Activated B cell treated with CpG ODN at 0.5 μM for 24 hours (primary cell): ENCODE measurements around the gene CELA3A. TPM values are rescaled to one million over a fixed set of nuclear protein-coding genes. Genes with fewer than 3 reads are reported as not detected.

Experiments
- ATAC-seq: fragments of 200-7000 bp; cut with Tn5 transposase; one replicate; pipeline ENCODE4 v1.10.0; 2021; ENCODE audit warnings: low read depth, mild to moderate bottlenecking, moderate library complexity
- CTCF ChIA-PET: fragments of 350-600 bp; sonication (Branson Sonifier 250); formaldehyde crosslinking; loops from one replicate; lab custom pipeline; 2021; ENCODE audit warnings: antibody characterized with exemption; lab: Charles Lee
- POLR2A ChIA-PET: fragments of 350-600 bp; sonication (Branson Sonifier 250); formaldehyde crosslinking; loops from one replicate; lab custom pipeline; 2021; ENCODE audit warnings: antibody characterized with exemption; lab: Charles Lee
- DNase-seq: peaks from one replicate; pipeline ENCODE4 v3.0.0; 2022
- H3K27ac Mint-ChIP-seq: one replicate; pipeline ENCODE4 v1.8.0; 2020; ENCODE audit warnings: mixed read lengths
- H3K27me3 Mint-ChIP-seq: one replicate; pipeline ENCODE4 v1.8.0; 2021; ENCODE audit warnings: mixed read lengths
- H3K36me3 Mint-ChIP-seq: one replicate; pipeline ENCODE4 v1.8.0; 2021; ENCODE audit warnings: low read depth, mixed read lengths
- H3K4me1 Mint-ChIP-seq: one replicate; pipeline ENCODE4 v1.8.0; 2021; ENCODE audit warnings: mixed read lengths
- H3K4me3 Mint-ChIP-seq: one replicate; pipeline ENCODE4 v1.8.0; 2020; ENCODE audit warnings: mild to moderate bottlenecking, mixed read lengths
- H3K9me3 Mint-ChIP-seq: one replicate; pipeline ENCODE4 v1.8.0; 2020; ENCODE audit warnings: mixed read lengths
- CTCF ChIP-seq: fragments of 200-600 bp; IDR thresholded peaks from one replicate; pipeline ENCODE4 v1.8.0; 2022; ENCODE audit warnings: antibody characterized with exemption, mild to moderate bottlenecking
- intact Hi-C: fragments of 100-400 bp; cut with micrococcal nuclease; formaldehyde crosslinking; loops from one replicate; pipeline ENCODE4 v1.15.1; 2024
- total RNA-seq: library from RNA; stranded (reverse); gene quantifications from 2 replicates; pipeline ENCODE4 v1.2.3, GENCODE V29; 2022

Gene CELA3A
- total RNA-seq, 1 donor from 2014 or later = not detected

- no peaks in the 10 kb centered on the region for H3K27me3 Mint-ChIP-seq
- CTCF ChIA-PET = interaction anchor here (1.0 to 2.0 kb wide), 3 partner anchors 21 to 71 kb away, joined by 3 to 6 read pairs (median 5); partner anchors contain the start of gene CDC42
- intact Hi-C loops = loop anchor here (1.0 kb wide), 1 partner anchor 34 kb away; no protein-coding TSS in a partner anchor
Measured at GRCh38 chr1:22018583-22019559, 17.4 kb downstream of the CELA3A start.

GRCh38 chr1:22021061-22021460, 19.6 kb downstream of the CELA3A start:
- Mint-ChIP-seq H3K27me3 (no peaks in the 10 kb centered on the region), H3K4me3 (no peak overlapping the region), H3K27ac (peak overlapping the region; percentile 35), H3K4me1 (peaks cover 47% of the 10 kb centered on the region), H3K9me3 (no peaks in the 10 kb centered on the region), H3K36me3 (peaks cover 10% of the 10 kb centered on the region)
- no peak for DNase-seq
- intact Hi-C loops = loop anchor here (5.0 to 10.0 kb wide), 2 partner anchors 316 to 364 kb away; no protein-coding TSS in a partner anchor
- no peak for TF ChIP-seq CTCF
- ChIA-PET POLR2A (interaction anchor here (0.7 to 13.8 kb wide), 2 partner anchors 25 to 172 kb away, joined by 3 to 659 read pairs; partner anchors contain the start of gene CDC42), CTCF (interaction anchor here (0.6 to 1.2 kb wide), 4 partner anchors 11 to 68 kb away, joined by 3 to 5 read pairs (median 4); no protein-coding TSS in a partner anchor)
- ATAC-seq = no peak

More at GRCh38 chr1:22018583-22019559, 17.4 kb downstream of the CELA3A start:
- peaks cover 30% of the 10 kb centered on the region for H3K4me1 Mint-ChIP-seq
- no peaks in the 10 kb centered on the region for H3K36me3 Mint-ChIP-seq
- ATAC-seq (peak; percentile 93), DNase-seq (peak; percentile 35)
- POLR2A ChIA-PET = interaction anchor here (0.6 to 2.4 kb wide), 11 partner anchors 21 to 771 kb away, joined by 3 to 28 read pairs (median 3); partner anchors contain the start of gene CDC42
- H3K27ac Mint-ChIP-seq = peak overlapping the region; percentile 91
- H3K4me3 Mint-ChIP-seq = peak overlapping the region; percentile 66
- H3K9me3 Mint-ChIP-seq = no peaks in the 10 kb centered on the region
- TF ChIP-seq CTCF = no peak

GRCh38 chr1:22024485-22025367, 23.3 kb downstream of the CELA3A start:
- Mint-ChIP-seq H3K36me3 (peaks cover 10% of the 10 kb centered on the region), H3K27me3 (no peaks in the 10 kb centered on the region), H3K9me3 (no peaks in the 10 kb centered on the region), H3K27ac (peak overlapping the region; percentile 99), H3K4me1 (peaks cover 56% of the 10 kb centered on the region), H3K4me3 (peak overlapping the region; percentile 96)
- POLR2A ChIA-PET = interaction anchor here (0.6 to 13.8 kb wide), 25 partner anchors 9 to 1845 kb away, joined by 3 to 659 read pairs (median 4); partner anchors contain the start of genes CDC42, USP48 and ZBTB40
- DNase-seq (no peak), ATAC-seq (peak; percentile 43)
- CTCF ChIA-PET = interaction anchor here (1.0 to 2.8 kb wide), 8 partner anchors 13 to 510 kb away, joined by 3 to 16 read pairs (median 4); partner anchors contain the start of gene CDC42
- intact Hi-C loops = loop anchor here (1.0 to 10.0 kb wide), 9 partner anchors 15 to 732 kb away; partner anchors contain the start of genes CDC42, ECE1, USP48 and ZBTB40
- no peak for TF ChIP-seq CTCF

- Mint-ChIP-seq H3K27ac (peak overlapping the region; percentile 99), H3K36me3 (peaks cover 10% of the 10 kb centered on the region), H3K4me3 (peak overlapping the region; percentile 96), H3K9me3 (no peaks in the 10 kb centered on the region), H3K4me1 (peaks cover 54% of the 10 kb centered on the region), H3K27me3 (no peaks in the 10 kb centered on the region)
- TF ChIP-seq CTCF = no peak
- ChIA-PET POLR2A (interaction anchor here (0.5 to 13.8 kb wide), 25 partner anchors 8 to 965 kb away, joined by 3 to 659 read pairs (median 4); partner anchors contain the start of genes CDC42, USP48 and ZBTB40), CTCF (interaction anchor here (1.0 to 2.8 kb wide), 5 partner anchors 12 to 55 kb away, joined by 3 to 10 read pairs (median 5); no protein-coding TSS in a partner anchor)
- peak; percentile 76 for ATAC-seq
- intact Hi-C loops = loop anchor here (1.0 to 10.0 kb wide), 8 partner anchors 14 to 733 kb away; partner anchors contain the start of genes CDC42, ECE1, USP48 and ZBTB40
- peak; percentile 79 for DNase-seq
Measured at GRCh38 chr1:22025368-22026155, 24.1 kb downstream of the CELA3A start.
